ENCODE results near the gene VKORC1L1.

DNA sequence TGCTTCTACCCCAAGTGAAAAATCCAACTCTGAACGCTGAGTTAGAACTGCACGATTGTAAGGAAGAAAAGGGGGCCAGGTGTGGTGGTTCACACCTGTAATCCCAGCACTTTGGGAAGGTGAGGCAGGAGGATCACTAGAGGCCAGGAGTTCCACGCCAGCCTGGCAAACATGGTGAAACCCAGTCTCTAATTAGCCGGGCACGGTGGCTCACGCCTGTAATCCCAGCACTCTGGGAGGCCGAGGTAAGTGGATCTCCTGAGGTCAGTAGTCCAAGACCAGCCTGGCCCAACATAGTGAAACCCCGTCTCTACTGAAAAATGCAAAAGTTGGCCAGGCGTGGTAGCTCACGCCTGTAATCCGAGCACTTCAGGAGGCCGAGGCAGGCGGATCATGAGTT is 100.1 kb downstream of the VKORC1L1 start:
- TF ChIP-seq, protein P1, sequence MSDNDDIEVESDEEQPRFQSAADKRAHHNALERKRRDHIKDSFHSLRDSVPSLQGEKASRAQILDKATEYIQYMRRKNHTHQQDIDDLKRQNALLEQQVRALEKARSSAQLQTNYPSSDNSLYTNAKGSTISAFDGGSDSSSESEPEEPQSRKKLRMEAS (CRISPR knock-in tag; IDR thresholded peaks at IDR 0.05): no peak
- no peak for TF ChIP-seq KAT7 (CRISPR knock-in tag; IDR thresholded peaks at IDR 0.05; ENCODE audit: borderline replicate concordance)
- TF ChIP-seq TCF7 (CRISPR knock-in tag; IDR thresholded peaks at IDR 0.05; ENCODE audit: low read depth): no peak
- TF ChIP-seq, protein P2, sequence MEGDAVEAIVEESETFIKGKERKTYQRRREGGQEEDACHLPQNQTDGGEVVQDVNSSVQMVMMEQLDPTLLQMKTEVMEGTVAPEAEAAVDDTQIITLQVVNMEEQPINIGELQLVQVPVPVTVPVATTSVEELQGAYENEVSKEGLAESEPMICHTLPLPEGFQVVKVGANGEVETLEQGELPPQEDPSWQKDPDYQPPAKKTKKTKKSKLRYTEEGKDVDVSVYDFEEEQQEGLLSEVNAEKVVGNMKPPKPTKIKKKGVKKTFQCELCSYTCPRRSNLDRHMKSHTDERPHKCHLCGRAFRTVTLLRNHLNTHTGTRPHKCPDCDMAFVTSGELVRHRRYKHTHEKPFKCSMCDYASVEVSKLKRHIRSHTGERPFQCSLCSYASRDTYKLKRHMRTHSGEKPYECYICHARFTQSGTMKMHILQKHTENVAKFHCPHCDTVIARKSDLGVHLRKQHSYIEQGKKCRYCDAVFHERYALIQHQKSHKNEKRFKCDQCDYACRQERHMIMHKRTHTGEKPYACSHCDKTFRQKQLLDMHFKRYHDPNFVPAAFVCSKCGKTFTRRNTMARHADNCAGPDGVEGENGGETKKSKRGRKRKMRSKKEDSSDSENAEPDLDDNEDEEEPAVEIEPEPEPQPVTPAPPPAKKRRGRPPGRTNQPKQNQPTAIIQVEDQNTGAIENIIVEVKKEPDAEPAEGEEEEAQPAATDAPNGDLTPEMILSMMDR (IDR thresholded peaks at IDR 0.05): no peak
- no peak for TF ChIP-seq NFYB (CRISPR knock-in tag; conservative IDR thresholded peaks at IDR 0.05; ENCODE audit: low read depth)
- TF ChIP-seq, protein P3, sequence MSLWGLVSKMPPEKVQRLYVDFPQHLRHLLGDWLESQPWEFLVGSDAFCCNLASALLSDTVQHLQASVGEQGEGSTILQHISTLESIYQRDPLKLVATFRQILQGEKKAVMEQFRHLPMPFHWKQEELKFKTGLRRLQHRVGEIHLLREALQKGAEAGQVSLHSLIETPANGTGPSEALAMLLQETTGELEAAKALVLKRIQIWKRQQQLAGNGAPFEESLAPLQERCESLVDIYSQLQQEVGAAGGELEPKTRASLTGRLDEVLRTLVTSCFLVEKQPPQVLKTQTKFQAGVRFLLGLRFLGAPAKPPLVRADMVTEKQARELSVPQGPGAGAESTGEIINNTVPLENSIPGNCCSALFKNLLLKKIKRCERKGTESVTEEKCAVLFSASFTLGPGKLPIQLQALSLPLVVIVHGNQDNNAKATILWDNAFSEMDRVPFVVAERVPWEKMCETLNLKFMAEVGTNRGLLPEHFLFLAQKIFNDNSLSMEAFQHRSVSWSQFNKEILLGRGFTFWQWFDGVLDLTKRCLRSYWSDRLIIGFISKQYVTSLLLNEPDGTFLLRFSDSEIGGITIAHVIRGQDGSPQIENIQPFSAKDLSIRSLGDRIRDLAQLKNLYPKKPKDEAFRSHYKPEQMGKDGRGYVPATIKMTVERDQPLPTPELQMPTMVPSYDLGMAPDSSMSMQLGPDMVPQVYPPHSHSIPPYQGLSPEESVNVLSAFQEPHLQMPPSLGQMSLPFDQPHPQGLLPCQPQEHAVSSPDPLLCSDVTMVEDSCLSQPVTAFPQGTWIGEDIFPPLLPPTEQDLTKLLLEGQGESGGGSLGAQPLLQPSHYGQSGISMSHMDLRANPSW (CRISPR knock-in tag; conservative IDR thresholded peaks at IDR 0.05; ENCODE audit: low read depth): no peak
- TF ChIP-seq CBFB (CRISPR knock-in tag; IDR thresholded peaks at IDR 0.05; ENCODE audit: low read depth): no peak
- no peak for TF ChIP-seq ZNF416 (CRISPR knock-in tag; IDR thresholded peaks at IDR 0.05)
- TF ChIP-seq, protein P4, sequence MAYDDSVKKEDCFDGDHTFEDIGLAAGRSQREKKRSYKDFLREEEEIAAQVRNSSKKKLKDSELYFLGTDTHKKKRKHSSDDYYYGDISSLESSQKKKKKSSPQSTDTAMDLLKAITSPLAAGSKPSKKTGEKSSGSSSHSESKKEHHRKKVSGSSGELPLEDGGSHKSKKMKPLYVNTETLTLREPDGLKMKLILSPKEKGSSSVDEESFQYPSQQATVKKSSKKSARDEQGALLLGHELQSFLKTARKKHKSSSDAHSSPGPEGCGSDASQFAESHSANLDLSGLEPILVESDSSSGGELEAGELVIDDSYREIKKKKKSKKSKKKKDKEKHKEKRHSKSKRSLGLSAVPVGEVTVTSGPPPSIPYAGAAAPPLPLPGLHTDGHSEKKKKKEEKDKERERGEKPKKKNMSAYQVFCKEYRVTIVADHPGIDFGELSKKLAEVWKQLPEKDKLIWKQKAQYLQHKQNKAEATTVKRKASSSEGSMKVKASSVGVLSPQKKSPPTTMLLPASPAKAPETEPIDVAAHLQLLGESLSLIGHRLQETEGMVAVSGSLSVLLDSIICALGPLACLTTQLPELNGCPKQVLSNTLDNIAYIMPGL (CRISPR knock-in tag; IDR thresholded peaks at IDR 0.05): no peak
- no peak for TF ChIP-seq HMGA2 (CRISPR knock-in tag; IDR thresholded peaks at IDR 0.05)
- TF ChIP-seq, protein P5, sequence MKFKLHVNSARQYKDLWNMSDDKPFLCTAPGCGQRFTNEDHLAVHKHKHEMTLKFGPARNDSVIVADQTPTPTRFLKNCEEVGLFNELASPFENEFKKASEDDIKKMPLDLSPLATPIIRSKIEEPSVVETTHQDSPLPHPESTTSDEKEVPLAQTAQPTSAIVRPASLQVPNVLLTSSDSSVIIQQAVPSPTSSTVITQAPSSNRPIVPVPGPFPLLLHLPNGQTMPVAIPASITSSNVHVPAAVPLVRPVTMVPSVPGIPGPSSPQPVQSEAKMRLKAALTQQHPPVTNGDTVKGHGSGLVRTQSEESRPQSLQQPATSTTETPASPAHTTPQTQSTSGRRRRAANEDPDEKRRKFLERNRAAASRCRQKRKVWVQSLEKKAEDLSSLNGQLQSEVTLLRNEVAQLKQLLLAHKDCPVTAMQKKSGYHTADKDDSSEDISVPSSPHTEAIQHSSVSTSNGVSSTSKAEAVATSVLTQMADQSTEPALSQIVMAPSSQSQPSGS (CRISPR knock-in tag; IDR thresholded peaks at IDR 0.05; ENCODE audit: borderline replicate concordance, low read depth): no peak
- TF ChIP-seq, protein P6, sequence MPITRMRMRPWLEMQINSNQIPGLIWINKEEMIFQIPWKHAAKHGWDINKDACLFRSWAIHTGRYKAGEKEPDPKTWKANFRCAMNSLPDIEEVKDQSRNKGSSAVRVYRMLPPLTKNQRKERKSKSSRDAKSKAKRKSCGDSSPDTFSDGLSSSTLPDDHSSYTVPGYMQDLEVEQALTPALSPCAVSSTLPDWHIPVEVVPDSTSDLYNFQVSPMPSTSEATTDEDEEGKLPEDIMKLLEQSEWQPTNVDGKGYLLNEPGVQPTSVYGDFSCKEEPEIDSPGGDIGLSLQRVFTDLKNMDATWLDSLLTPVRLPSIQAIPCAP (CRISPR knock-in tag; IDR thresholded peaks at IDR 0.05): no peak
- no peak for TF ChIP-seq JUN (CRISPR knock-in tag; IDR thresholded peaks at IDR 0.05)

All from WTC11 (cell line).